Measurements from ENCODE around the gene TTYH2. TPM values are rescaled to one million over a fixed set of nuclear protein-coding genes. Genes with fewer than 3 reads are reported as not detected.

The TTYH2 gene
- total RNA-seq, 2 donors from 2014 or later: 2.4 to 3.3 TPM

GRCh38 chr17:74297941-74298340, 84.6 kb downstream of the TTYH2 start:
- Histone ChIP-seq H3K9me3 (no peaks in the 10 kb centered on the region), H3K4me3 (no peak overlapping the region), H3K36me3 (no peaks in the 10 kb centered on the region), H3K27ac (no peak overlapping the region), H3K27me3 (replicated peaks; ENCODE audit: insufficient read depth) (no peaks in the 10 kb centered on the region), H3K4me1 (ENCODE audit: control insufficient read depth in 1 of 2, low read depth in 2 of 2) (no peaks in the 10 kb centered on the region)
- no peak for ATAC-seq (ENCODE audit: insufficient number of reproducible peaks, low FRiP score, low read depth)
- no peak for DNase-seq (ENCODE audit: low spot score)
- TF ChIP-seq CTCF (IDR thresholded peaks at IDR 0.05): no peak

DNA sequence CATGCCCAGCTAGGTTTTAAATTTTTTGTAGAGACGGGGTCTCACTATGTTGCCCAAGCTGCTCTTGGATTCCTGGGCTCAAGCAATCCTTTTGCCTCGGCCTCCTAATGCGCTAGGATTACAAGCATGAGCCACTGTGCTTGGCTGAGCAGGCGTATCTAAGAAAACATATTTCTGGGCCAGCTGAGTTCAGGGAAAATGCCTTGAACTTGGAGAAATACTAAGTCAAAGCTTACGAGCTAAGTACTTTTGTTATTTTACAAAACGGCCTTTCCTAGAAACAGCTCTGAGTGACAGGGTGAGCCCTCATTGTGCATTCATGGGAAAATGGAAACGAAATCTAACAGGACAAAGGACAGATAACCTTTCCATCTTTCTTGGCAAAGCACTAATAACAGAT, 85.4 kb downstream of the TTYH2 start:
- ATAC-seq (ENCODE audit: insufficient number of reproducible peaks, low FRiP score, low read depth): no peak
- Histone ChIP-seq H3K4me1 (ENCODE audit: control insufficient read depth in 1 of 2, low read depth in 2 of 2) (no peaks in the 10 kb centered on the region), H3K36me3 (no peaks in the 10 kb centered on the region), H3K27ac (no peak overlapping the region), H3K9me3 (no peaks in the 10 kb centered on the region), H3K27me3 (replicated peaks; ENCODE audit: insufficient read depth) (no peaks in the 10 kb centered on the region), H3K4me3 (no peak overlapping the region)
- no peak for DNase-seq (ENCODE audit: low spot score)
- TF ChIP-seq CTCF (IDR thresholded peaks at IDR 0.05): no peak

DNA sequence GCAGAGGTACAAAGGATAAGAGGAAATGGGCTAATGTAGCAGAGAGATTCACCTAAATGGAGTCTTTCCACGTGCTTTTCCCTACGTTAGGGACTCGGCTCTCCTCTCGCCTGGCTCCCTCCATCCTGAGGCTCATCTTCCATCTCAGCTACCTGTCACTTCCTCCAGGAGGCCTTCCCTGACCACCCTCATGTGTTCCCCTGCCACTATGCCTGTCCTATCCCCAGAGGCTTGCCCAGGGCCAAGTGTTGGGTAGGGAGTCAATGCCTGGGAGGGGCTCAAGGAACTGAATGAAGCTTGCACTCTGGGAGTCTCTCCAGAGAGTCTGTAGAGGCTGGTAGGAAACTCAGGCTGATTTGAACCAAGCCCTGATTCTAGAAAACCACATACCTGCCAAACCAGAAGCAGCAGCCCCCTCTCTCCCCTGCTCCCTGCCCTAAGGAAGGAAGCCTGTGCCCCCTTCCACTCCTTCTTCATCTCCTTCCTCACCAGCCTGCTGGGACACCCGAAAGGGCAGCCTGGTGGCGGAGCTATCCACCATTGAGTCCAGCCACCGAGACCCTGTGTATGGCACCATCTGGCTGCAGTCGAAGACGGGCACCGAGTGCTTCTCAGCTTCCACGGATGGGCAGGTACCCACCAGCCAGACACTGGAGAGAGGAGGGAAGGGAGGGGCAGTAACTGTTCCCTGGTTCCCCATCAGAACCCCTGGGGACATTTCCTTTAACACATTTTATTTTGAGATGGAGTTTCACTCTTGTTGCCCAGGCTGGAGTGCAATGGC, 86.0 kb downstream of the TTYH2 start:
- no peaks in the 10 kb centered on the region for H3K4me1 ChIP-seq (ENCODE audit: control insufficient read depth in 1 of 2, low read depth in 2 of 2)
- no peaks in the 10 kb centered on the region for H3K9me3 ChIP-seq
- DNase-seq (ENCODE audit: low spot score) (no peak), ATAC-seq (ENCODE audit: insufficient number of reproducible peaks, low FRiP score, low read depth) (no peak)
- H3K27ac ChIP-seq: no peak overlapping the region
- no peak for TF ChIP-seq CTCF (IDR thresholded peaks at IDR 0.05)
- H3K27me3 ChIP-seq (replicated peaks; ENCODE audit: insufficient read depth): no peaks in the 10 kb centered on the region
- H3K4me3 ChIP-seq: no peak overlapping the region
- no peaks in the 10 kb centered on the region for H3K36me3 ChIP-seq

- Histone ChIP-seq H3K4me3 (no peak overlapping the region), H3K4me1 (ENCODE audit: control insufficient read depth in 1 of 2, low read depth in 2 of 2) (no peaks in the 10 kb centered on the region), H3K27me3 (replicated peaks; ENCODE audit: insufficient read depth) (no peaks in the 10 kb centered on the region), H3K9me3 (no peaks in the 10 kb centered on the region), H3K36me3 (no peaks in the 10 kb centered on the region), H3K27ac (no peak overlapping the region)
- DNase-seq (ENCODE audit: low spot score): no peak
- ATAC-seq (ENCODE audit: insufficient number of reproducible peaks, low FRiP score, low read depth): no peak
- no peak for TF ChIP-seq CTCF (IDR thresholded peaks at IDR 0.05)
Measured at GRCh38 chr17:74303305-74303704, 89.9 kb downstream of the TTYH2 start.

DNA sequence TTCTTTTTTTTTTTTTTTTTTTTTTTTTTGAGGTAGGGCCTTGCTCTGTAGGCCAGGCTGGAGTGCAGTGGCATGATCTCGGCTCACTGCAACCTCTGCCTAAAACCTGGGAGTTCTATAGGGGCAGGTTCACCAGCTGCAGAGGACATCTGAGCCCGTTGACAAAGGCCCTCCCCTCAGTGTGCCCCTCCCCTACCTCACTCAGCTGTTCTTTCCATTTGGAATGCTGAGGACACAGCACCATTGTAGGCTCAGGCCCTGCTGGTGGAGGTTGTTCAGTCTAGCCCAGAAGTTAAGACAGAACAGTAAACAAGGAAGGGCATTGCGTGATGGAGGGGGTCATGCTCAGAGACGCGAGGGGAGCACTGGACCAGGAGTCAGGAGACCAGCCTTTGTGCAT, 90.8 kb downstream of the TTYH2 start:
- ATAC-seq (ENCODE audit: insufficient number of reproducible peaks, low FRiP score, low read depth) (no peak), DNase-seq (ENCODE audit: low spot score) (no peak)
- TF ChIP-seq CTCF (IDR thresholded peaks at IDR 0.05): no peak
- Histone ChIP-seq H3K9me3 (no peaks in the 10 kb centered on the region), H3K4me1 (ENCODE audit: control insufficient read depth in 1 of 2, low read depth in 2 of 2) (no peaks in the 10 kb centered on the region), H3K36me3 (no peaks in the 10 kb centered on the region), H3K27me3 (replicated peaks; ENCODE audit: insufficient read depth) (no peaks in the 10 kb centered on the region), H3K4me3 (no peak overlapping the region), H3K27ac (no peak overlapping the region)
